Stimulated activated CD4-positive, alpha-beta T cell treated with anti-CD3 and anti-CD28 coated beads, Interleukin-4, amount 100 ng/mL, for 48 hours (primary cell): ENCODE data around the gene CFAP45.
"Not testable (repeated sequence)": the region's sequence is repeated elsewhere in the genome, so short reads cannot be mapped to it uniquely, and the experiment has no call there.

Experiments used
- DNase-seq, 2 donors: peaks; one replicate each; pipeline ENCODE4 v3.0.0-alpha.2; 2020; ENCODE audit warnings: low read depth in 2 of 2

The CFAP45 gene

GRCh38 chr1:159906960-159907359, 7.0 kb upstream of the CFAP45 start:
- no peak for DNase-seq

GRCh38 chr1:159904036-159904435, 4.1 kb upstream of the CFAP45 start:
- not testable (repeated sequence) for DNase-seq

- no peak for DNase-seq
Observed at GRCh38 chr1:159902541-159902940, 2.6 kb upstream of the CFAP45 start.

- no peak for DNase-seq
Observed at GRCh38 chr1:159900755-159901360, 893 bp upstream of the CFAP45 start.

- DNase-seq, result not testable (repeated sequence)
Observed at GRCh38 chr1:159899634-159900033, 331 bp downstream of the CFAP45 start.

- no peak for DNase-seq
Observed at GRCh38 chr1:159898527-159898926, 1.4 kb downstream of the CFAP45 start.

GRCh38 chr1:159897962-159898361, 2.0 kb downstream of the CFAP45 start:
- DNase-seq, result no peak

- DNase-seq, result no peak
Observed at GRCh38 chr1:159896546-159896930, 3.4 kb downstream of the CFAP45 start.

- DNase-seq, result no peak
Observed at GRCh38 chr1:159895836-159896545, 4.0 kb downstream of the CFAP45 start.

- DNase-seq, result no peak
Observed at GRCh38 chr1:159895286-159895685, 4.7 kb downstream of the CFAP45 start.

- no peak for DNase-seq
Observed at GRCh38 chr1:159892944-159893343, 7.0 kb downstream of the CFAP45 start.

GRCh38 chr1:159891275-159892157, 8.4 kb downstream of the CFAP45 start:
- DNase-seq, result peak; percentile 63 to 67

GRCh38 chr1:159890390-159890789, 9.6 kb downstream of the CFAP45 start:
- DNase-seq, result no peak

- no peak for DNase-seq
Observed at GRCh38 chr1:159889821-159890252, 10.1 kb downstream of the CFAP45 start.

- no peak for DNase-seq
Observed at GRCh38 chr1:159889202-159889601, 10.8 kb downstream of the CFAP45 start.

GRCh38 chr1:159884296-159884695, 15.7 kb downstream of the CFAP45 start:
- no peak for DNase-seq

- DNase-seq, result no peak
Observed at GRCh38 chr1:159883134-159883533, 16.8 kb downstream of the CFAP45 start.

GRCh38 chr1:159882527-159882862, 17.5 kb downstream of the CFAP45 start:
- no peak for DNase-seq

- peak in 1 of 2 donors; percentile 7 for DNase-seq
Observed at GRCh38 chr1:159881622-159882526, 18.1 kb downstream of the CFAP45 start.

GRCh38 chr1:159880430-159880829, 19.5 kb downstream of the CFAP45 start:
- DNase-seq, result no peak

GRCh38 chr1:159879977-159880376, 20.0 kb downstream of the CFAP45 start:
- no peak for DNase-seq

- DNase-seq, result no peak
Observed at GRCh38 chr1:159879136-159879535, 20.8 kb downstream of the CFAP45 start.
